K562 (cell line): ENCODE data around the gene PNPLA1.

ENCODE experiments used
- HMGXB4 ChIP-seq: sonication (generic); formaldehyde crosslinking; IDR thresholded peaks from 2 replicates; pipeline ENCODE4 v1.8.1; 2023; ENCODE audit warnings: mild to moderate bottlenecking, missing genetic modification reagents
- NR2C2 ChIP-seq, 2 experiments: fragments of 200-800 bp in 1 of 2; sonication (Bioruptor generic) in 1 of 2; sonication (generic) in 1 of 2; formaldehyde crosslinking in 1 of 2; IDR thresholded peaks; 2 replicates each; pipeline versions ENCODE4 v1.6.1 to v1.8.0; 2016 to 2022; ENCODE audit warnings: mild to moderate bottlenecking in 1 of 2, missing compliant biosample characterization in 1 of 2, missing genetic modification characterization in 1 of 2, missing genetic modification reagents in 1 of 2
- POLR2A ChIP-seq: fragments of 450-650 bp; conservative IDR thresholded peaks from 2 replicates; pipeline ENCODE4 v1.6.1; 2016
- PRDM10 ChIP-seq: fragments of 450-650 bp; IDR thresholded peaks from 2 replicates; pipeline ENCODE4 v1.6.1; 2018; ENCODE audit not compliant: partially characterized antibody
- SMAD1 ChIP-seq: fragments of 150-350 bp; IDR thresholded peaks from 2 replicates; pipeline ENCODE4 v1.6.1; 2014; ENCODE audit warnings: low read length, low read depth; ENCODE audit not compliant: partially characterized antibody
- TCF3 ChIP-seq: sonication (generic); formaldehyde crosslinking; IDR thresholded peaks from 2 replicates; pipeline ENCODE4 v1.4.0; 2020; ENCODE audit warnings: mild to moderate bottlenecking, missing genetic modification reagents
- XRCC3 ChIP-seq: fragments of 450-650 bp; IDR thresholded peaks from 2 replicates; pipeline ENCODE4 v1.6.1; 2017; ENCODE audit warnings: mild to moderate bottlenecking, moderate library complexity

- no peak for TF ChIP-seq NR2C2 (CRISPR knock-in tag; IDR thresholded peaks at IDR 0.05)
- no peak for TF ChIP-seq NR2C2 (tag; IDR thresholded peaks at IDR 0.05)
- no peak for TF ChIP-seq TCF3 (CRISPR knock-in tag)
- TF ChIP-seq HMGXB4 (CRISPR knock-in tag) = no peak
- TF ChIP-seq POLR2A = no peak
- TF ChIP-seq PRDM10 = no peak
- TF ChIP-seq XRCC3 = no peak
- TF ChIP-seq SMAD1 = no peak
These were observed 58.0 kb downstream of the PNPLA1 start for GRCh38 chr6:36327919-36328236.
